CD4-positive, CD25-positive, alpha-beta regulatory T cell (primary cell): ENCODE measurements around the gene PLA2G6. TPM values are rescaled to one million over a fixed set of nuclear protein-coding genes. Genes with fewer than 3 reads are reported as not detected.

Experiments used
- ATAC-seq, 2 donors: fragments of 150-1000 bp; cut with Tn5 transposase; one replicate each; pipeline ENCODE4 v1.10.0; 2021; ENCODE audit warnings: low read depth in 2 of 2, moderate number of reproducible peaks in 2 of 2, moderate library complexity in 1 of 2
- DNase-seq, 3 donors: peaks; one replicate each; pipeline versions ENCODE4 v3.0.0 to v3.0.0-alpha.2; 2012 to 2022; ENCODE audit warnings: mixed read lengths in 1 of 3
- H3K27ac ChIP-seq: one replicate; pipeline ENCODE4 v1.7.0; 2013; ENCODE audit warnings: mild to moderate bottlenecking, low read length; ENCODE audit not compliant: insufficient read depth, poor library complexity, severe bottlenecking
- H3K27me3 ChIP-seq: one replicate; pipeline ENCODE4 v1.7.0; 2013; ENCODE audit warnings: low read length; ENCODE audit not compliant: control insufficient read depth, insufficient read depth
- H3K36me3 ChIP-seq: one replicate; pipeline ENCODE4 v1.7.0; 2013; ENCODE audit warnings: mild to moderate bottlenecking, low read length, moderate library complexity; ENCODE audit not compliant: control insufficient read depth, insufficient read depth
- H3K4me1 ChIP-seq: 2 replicates; pipeline ENCODE4 v1.7.0; 2013; ENCODE audit warnings: mild to moderate bottlenecking, low read length; ENCODE audit not compliant: insufficient read depth, control insufficient read depth, poor library complexity, severe bottlenecking
- H3K4me3 ChIP-seq: one replicate; pipeline ENCODE4 v1.7.0; 2013; ENCODE audit warnings: low read depth, mild to moderate bottlenecking, low read length, moderate library complexity
- H3K9me3 ChIP-seq, 2 experiments: 1 replicate in 1 of 2; 2 replicates in 1 of 2; pipeline ENCODE4 v1.7.0; 2013; ENCODE audit warnings: low read length in 2 of 2, mild to moderate bottlenecking in 1 of 2, moderate library complexity in 1 of 2; ENCODE audit not compliant: control insufficient read depth in 2 of 2
- H3K27ac Mint-ChIP-seq, 3 donors: one replicate each; pipeline ENCODE4 v1.8.0; 2020 to 2022; ENCODE audit warnings: mild to moderate bottlenecking in 3 of 3, mixed read lengths in 3 of 3, moderate library complexity in 2 of 3
- H3K27me3 Mint-ChIP-seq: one replicate; pipeline ENCODE4 v1.8.0; 2022; ENCODE audit warnings: mild to moderate bottlenecking, mixed read lengths
- H3K36me3 Mint-ChIP-seq: one replicate; pipeline ENCODE4 v1.8.0; 2020; ENCODE audit warnings: mixed read lengths
- H3K4me1 Mint-ChIP-seq, 4 donors: one replicate each; pipeline ENCODE4 v1.8.0; 2020 to 2022; ENCODE audit warnings: mixed read lengths in 4 of 4, mild to moderate bottlenecking in 1 of 4
- H3K4me3 Mint-ChIP-seq, 4 donors: one replicate each; pipeline ENCODE4 v1.8.0; 2020 to 2022; ENCODE audit warnings: mild to moderate bottlenecking in 4 of 4, mixed read lengths in 4 of 4, moderate library complexity in 3 of 4
- H3K9me3 Mint-ChIP-seq, 7 donors: one replicate each; pipeline ENCODE4 v1.8.0; 2020 to 2022; ENCODE audit warnings: mixed read lengths in 7 of 7, mild to moderate bottlenecking in 3 of 7, moderate library complexity in 2 of 7
- polyA plus RNA-seq, 4 donors: library from polyadenylated mRNA; unstranded; fragments of 300-500 nt; fragmentation: Illumina TruSeq; gene quantifications; one replicate each; pipeline ENCODE4 v1.2.3, GENCODE V29; 2021
- total RNA-seq: library from RNA; stranded (reverse); gene quantifications from one replicate; pipeline ENCODE4 v1.2.3, GENCODE V29; 2022

The PLA2G6 gene
- total and polyA plus RNA-seq, 5 donors from 2014 or later = 2.6 to 137 (median 5.5) TPM

DNA sequence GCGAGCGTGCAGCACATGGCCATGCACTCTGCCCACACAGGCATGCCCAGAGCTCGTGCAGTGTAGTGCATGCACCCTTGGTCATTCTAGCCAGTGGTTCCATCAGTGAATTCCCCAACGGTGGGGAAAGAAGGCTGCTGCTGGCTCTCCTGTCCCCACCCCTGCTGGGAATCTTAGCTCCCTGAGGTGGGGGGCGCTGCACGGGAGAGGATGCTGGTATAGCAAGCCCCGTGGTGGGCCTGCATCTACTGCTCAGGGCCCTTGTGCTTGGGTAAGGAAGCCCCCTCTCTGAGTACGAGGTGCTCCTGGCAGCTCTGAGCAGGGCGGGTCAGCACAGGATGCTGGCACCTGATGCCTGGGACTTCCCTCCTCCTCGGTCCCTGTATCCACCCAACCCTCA, 52.6 kb downstream of the PLA2G6 start:
- Mint-ChIP-seq H3K27ac (no peak overlapping the region), H3K36me3 (peaks cover 9% of the 10 kb centered on the region), H3K9me3 (no peaks in the 10 kb centered on the region), H3K4me3 (no peak overlapping the region), H3K4me1 (no peaks in the 10 kb centered on the region), H3K27me3 (no peaks in the 10 kb centered on the region)
- no peak for DNase-seq
- Histone ChIP-seq H3K9me3 (no peaks in the 10 kb centered on the region), H3K36me3 (peaks cover 37% of the 10 kb centered on the region), H3K4me1 (no peaks in the 10 kb centered on the region), H3K27me3 (no peaks in the 10 kb centered on the region), H3K4me3 (no peak overlapping the region), H3K27ac (no peak overlapping the region)
- no peak for ATAC-seq

GRCh38 chr22:38127869-38128268, 53.8 kb downstream of the PLA2G6 start:
- Histone ChIP-seq H3K27ac (no peak overlapping the region), H3K4me1 (no peaks in the 10 kb centered on the region), H3K9me3 (no peaks in the 10 kb centered on the region), H3K27me3 (no peaks in the 10 kb centered on the region), H3K4me3 (no peak overlapping the region), H3K36me3 (peaks cover 32% of the 10 kb centered on the region)
- H3K4me3 Mint-ChIP-seq = no peak overlapping the region
- H3K4me1 Mint-ChIP-seq = no peaks in the 10 kb centered on the region
- DNase-seq (no peak), ATAC-seq (no peak)
- H3K27ac Mint-ChIP-seq = no peak overlapping the region
- no peaks in the 10 kb centered on the region for H3K27me3 Mint-ChIP-seq
- H3K36me3 Mint-ChIP-seq = peaks cover 9% of the 10 kb centered on the region
- no peaks in the 10 kb centered on the region for H3K9me3 Mint-ChIP-seq

DNA sequence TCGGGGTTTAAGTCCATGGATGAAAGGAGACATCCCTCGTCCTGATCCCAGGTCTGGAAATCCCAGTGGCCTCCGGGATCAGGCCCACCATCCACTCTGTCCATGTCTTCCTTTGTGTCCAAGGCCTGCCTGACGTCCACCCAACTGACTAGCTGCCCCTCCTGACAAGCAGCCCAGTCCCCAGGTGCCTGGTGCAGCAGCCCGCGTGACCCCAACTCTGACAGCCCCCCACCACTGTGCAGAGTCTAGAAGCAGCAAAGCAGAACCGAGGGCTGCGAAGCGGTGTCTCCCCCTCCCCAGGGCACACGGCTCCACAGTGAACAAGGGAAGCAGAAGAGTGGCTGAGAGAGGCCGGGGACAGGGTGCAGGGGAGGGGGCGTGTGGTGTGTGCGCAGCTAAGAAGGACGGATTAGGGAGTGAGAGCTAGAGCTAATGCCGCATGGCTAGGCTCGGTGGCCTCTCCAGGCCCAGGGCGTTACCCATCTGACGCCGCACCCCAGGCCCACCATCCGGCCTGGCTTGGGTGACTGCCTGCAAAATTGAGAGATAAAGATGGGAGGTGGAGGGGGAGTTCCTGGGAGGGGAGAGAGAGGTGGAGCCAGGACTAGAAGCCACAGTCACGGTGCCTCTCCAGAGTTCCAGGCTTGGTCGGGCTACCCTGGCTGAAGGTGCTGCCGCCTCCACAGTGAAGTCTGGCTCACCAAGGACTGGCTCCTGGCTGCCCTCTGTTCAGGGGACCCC, 54.5 kb downstream of the PLA2G6 start:
- H3K27me3 Mint-ChIP-seq = no peaks in the 10 kb centered on the region
- Histone ChIP-seq H3K4me3 (no peak overlapping the region), H3K9me3 (no peaks in the 10 kb centered on the region), H3K27me3 (no peaks in the 10 kb centered on the region), H3K4me1 (no peaks in the 10 kb centered on the region), H3K27ac (no peak overlapping the region), H3K36me3 (peaks cover 25% of the 10 kb centered on the region)
- H3K4me3 Mint-ChIP-seq = no peak overlapping the region
- no peaks in the 10 kb centered on the region for H3K4me1 Mint-ChIP-seq
- ATAC-seq (no peak), DNase-seq (no peak)
- H3K27ac Mint-ChIP-seq = no peak overlapping the region
- H3K9me3 Mint-ChIP-seq = no peaks in the 10 kb centered on the region
- H3K36me3 Mint-ChIP-seq = peaks cover 5% of the 10 kb centered on the region

- no peak overlapping the region for H3K27ac Mint-ChIP-seq
- no peaks in the 10 kb centered on the region for H3K27me3 ChIP-seq
Observed at GRCh38 chr22:38125751-38126201, 55.9 kb downstream of the PLA2G6 start.

GRCh38 chr22:38125038-38125610, 56.5 kb downstream of the PLA2G6 start:
- Histone ChIP-seq H3K27ac (no peak overlapping the region), H3K4me3 (no peak overlapping the region), H3K9me3 (no peaks in the 10 kb centered on the region), H3K4me1 (no peaks in the 10 kb centered on the region), H3K27me3 (no peaks in the 10 kb centered on the region), H3K36me3 (peaks cover 22% of the 10 kb centered on the region)
- DNase-seq (no peak), ATAC-seq (no peak)
- H3K9me3 Mint-ChIP-seq = no peaks in the 10 kb centered on the region
- H3K27ac Mint-ChIP-seq = peak overlapping the region in 1 of 3 donors; percentile 31
- H3K27me3 Mint-ChIP-seq = no peaks in the 10 kb centered on the region
- no peaks in the 10 kb centered on the region for H3K4me1 Mint-ChIP-seq
- H3K36me3 Mint-ChIP-seq = peaks cover 3% of the 10 kb centered on the region
- no peak overlapping the region for H3K4me3 Mint-ChIP-seq

More at GRCh38 chr22:38125751-38126201, 55.9 kb downstream of the PLA2G6 start:
- Histone ChIP-seq H3K27ac (no peak overlapping the region), H3K4me3 (no peak overlapping the region), H3K36me3 (peaks cover 22% of the 10 kb centered on the region), H3K4me1 (no peaks in the 10 kb centered on the region), H3K9me3 (no peaks in the 10 kb centered on the region)
- Mint-ChIP-seq H3K27me3 (no peaks in the 10 kb centered on the region), H3K36me3 (peaks cover 3% of the 10 kb centered on the region), H3K9me3 (no peaks in the 10 kb centered on the region), H3K4me1 (no peaks in the 10 kb centered on the region), H3K4me3 (no peak overlapping the region)
- no peak for ATAC-seq
- no peak for DNase-seq

GRCh38 chr22:38124236-38124974, 57.2 kb downstream of the PLA2G6 start:
- DNase-seq (no peak), ATAC-seq (no peak)
- H3K36me3 ChIP-seq = peaks cover 16% of the 10 kb centered on the region
- no peaks in the 10 kb centered on the region for H3K9me3 Mint-ChIP-seq
- H3K4me1 ChIP-seq = no peaks in the 10 kb centered on the region
- H3K27me3 ChIP-seq = no peaks in the 10 kb centered on the region
- H3K4me1 Mint-ChIP-seq = no peaks in the 10 kb centered on the region
- H3K9me3 ChIP-seq = no peaks in the 10 kb centered on the region
- no peak overlapping the region for H3K27ac ChIP-seq
- H3K27ac Mint-ChIP-seq = no peak overlapping the region
- no peak overlapping the region for H3K4me3 ChIP-seq
- H3K27me3 Mint-ChIP-seq = no peaks in the 10 kb centered on the region
- peaks cover 8% of the 10 kb centered on the region for H3K36me3 Mint-ChIP-seq
- no peak overlapping the region for H3K4me3 Mint-ChIP-seq

DNA sequence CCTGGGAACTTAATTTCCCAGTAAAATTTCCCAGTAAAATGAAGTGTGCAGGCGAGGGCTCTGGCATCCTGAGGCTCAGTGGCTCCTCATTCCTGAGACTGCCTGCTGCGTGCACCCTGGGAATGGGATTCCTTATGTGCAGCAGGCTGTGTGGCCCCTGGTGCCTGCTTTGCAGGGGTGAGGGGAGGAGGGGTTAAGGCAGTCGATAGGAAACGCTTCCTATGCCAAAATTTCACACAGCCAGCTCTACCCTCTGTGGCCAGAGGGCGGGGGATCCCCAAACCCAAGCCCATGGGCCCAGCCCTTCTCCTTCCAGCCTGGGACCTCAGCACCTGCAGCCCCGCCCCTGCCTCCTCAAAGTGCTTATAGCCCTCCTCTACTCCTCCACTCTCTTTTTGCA, 59.0 kb downstream of the PLA2G6 start:
- no peak overlapping the region for H3K27ac Mint-ChIP-seq
- H3K9me3 ChIP-seq = no peaks in the 10 kb centered on the region
- H3K4me3 Mint-ChIP-seq = no peak overlapping the region
- peaks cover 5% of the 10 kb centered on the region for H3K36me3 ChIP-seq
- no peak overlapping the region for H3K27ac ChIP-seq
- H3K9me3 Mint-ChIP-seq = no peaks in the 10 kb centered on the region
- no peaks in the 10 kb centered on the region for H3K27me3 ChIP-seq
- ATAC-seq = no peak
- DNase-seq = no peak
- no peaks in the 10 kb centered on the region for H3K4me1 Mint-ChIP-seq
- H3K36me3 Mint-ChIP-seq = peaks cover 13% of the 10 kb centered on the region
- no peaks in the 10 kb centered on the region for H3K4me1 ChIP-seq
- H3K27me3 Mint-ChIP-seq = no peaks in the 10 kb centered on the region
- H3K4me3 ChIP-seq = no peak overlapping the region
